ENCODE results near the gene CCDC106. TPM values are rescaled to one million over a fixed set of nuclear protein-coding genes. Genes with fewer than 3 reads are reported as not detected.

CCDC106 gene
- total RNA-seq, 3 donors from 2014 or later, result 3.9 to 7.8 (median 4.8) TPM

GRCh38 chr19:55681131-55682092, 33.4 kb downstream of the CCDC106 start:
- H3K9me3 Mint-ChIP-seq, result no peaks in the 10 kb centered on the region
- no peak for DNase-seq
- ATAC-seq, result no peak
- no peak overlapping the region for H3K4me3 Mint-ChIP-seq
- peaks cover 26% of the 10 kb centered on the region for H3K36me3 Mint-ChIP-seq (ENCODE audit: insufficient read depth)
- H3K4me1 Mint-ChIP-seq (ENCODE audit: low read depth), result peaks cover 43% of the 10 kb centered on the region
- no peaks in the 10 kb centered on the region for H3K27me3 Mint-ChIP-seq (ENCODE audit: low read depth)

- H3K27me3 Mint-ChIP-seq (ENCODE audit: low read depth), result no peaks in the 10 kb centered on the region
- no peak for DNase-seq
- no peak for ATAC-seq
- H3K36me3 Mint-ChIP-seq (ENCODE audit: insufficient read depth), result peaks cover 26% of the 10 kb centered on the region
- H3K4me3 Mint-ChIP-seq, result no peak overlapping the region
- peaks cover 21% of the 10 kb centered on the region for H3K4me1 Mint-ChIP-seq (ENCODE audit: low read depth)
- H3K9me3 Mint-ChIP-seq, result no peaks in the 10 kb centered on the region
Measured at GRCh38 chr19:55683449-55684261, 35.6 kb downstream of the CCDC106 start.

GRCh38 chr19:55684946-55685681, 37.1 kb downstream of the CCDC106 start:
- no peak overlapping the region for H3K4me3 Mint-ChIP-seq
- peaks cover 22% of the 10 kb centered on the region for H3K36me3 Mint-ChIP-seq (ENCODE audit: insufficient read depth)
- no peaks in the 10 kb centered on the region for H3K9me3 Mint-ChIP-seq
- H3K4me1 Mint-ChIP-seq (ENCODE audit: low read depth), result peaks cover 8% of the 10 kb centered on the region
- no peaks in the 10 kb centered on the region for H3K27me3 Mint-ChIP-seq (ENCODE audit: low read depth)
- ATAC-seq (no peak), DNase-seq (no peak)

GRCh38 chr19:55685776-55686175, 37.8 kb downstream of the CCDC106 start:
- no peaks in the 10 kb centered on the region for H3K27me3 Mint-ChIP-seq (ENCODE audit: low read depth)
- no peak for ATAC-seq
- no peak overlapping the region for H3K4me3 Mint-ChIP-seq
- peaks cover 18% of the 10 kb centered on the region for H3K36me3 Mint-ChIP-seq (ENCODE audit: insufficient read depth)
- DNase-seq, result no peak
- peaks cover 2% of the 10 kb centered on the region for H3K4me1 Mint-ChIP-seq (ENCODE audit: low read depth)
- H3K9me3 Mint-ChIP-seq, result no peaks in the 10 kb centered on the region

- DNase-seq (no peak), ATAC-seq (no peak)
- Mint-ChIP-seq H3K27me3 (ENCODE audit: low read depth) (no peaks in the 10 kb centered on the region), H3K9me3 (no peaks in the 10 kb centered on the region), H3K36me3 (ENCODE audit: insufficient read depth) (peaks cover 18% of the 10 kb centered on the region), H3K4me3 (no peak overlapping the region), H3K4me1 (ENCODE audit: low read depth) (peaks cover 2% of the 10 kb centered on the region)
Measured at GRCh38 chr19:55686311-55687050, 38.5 kb downstream of the CCDC106 start.

GRCh38 chr19:55687281-55688201, 39.5 kb downstream of the CCDC106 start:
- DNase-seq, result no peak
- ATAC-seq, result no peak
- H3K27me3 Mint-ChIP-seq (ENCODE audit: low read depth), result no peaks in the 10 kb centered on the region
- H3K4me3 Mint-ChIP-seq, result no peak overlapping the region
- peaks cover 18% of the 10 kb centered on the region for H3K36me3 Mint-ChIP-seq (ENCODE audit: insufficient read depth)
- no peaks in the 10 kb centered on the region for H3K9me3 Mint-ChIP-seq
- H3K4me1 Mint-ChIP-seq (ENCODE audit: low read depth), result peaks cover 2% of the 10 kb centered on the region

- Mint-ChIP-seq H3K36me3 (ENCODE audit: insufficient read depth) (peaks cover 23% of the 10 kb centered on the region), H3K4me1 (ENCODE audit: low read depth) (peaks cover under 1% of the 10 kb centered on the region), H3K4me3 (no peak overlapping the region), H3K9me3 (no peaks in the 10 kb centered on the region), H3K27me3 (ENCODE audit: low read depth) (no peaks in the 10 kb centered on the region)
- no peak for ATAC-seq
- no peak for DNase-seq
Measured at GRCh38 chr19:55688422-55689218, 40.6 kb downstream of the CCDC106 start.

- H3K4me1 Mint-ChIP-seq (ENCODE audit: low read depth), result no peaks in the 10 kb centered on the region
- no peaks in the 10 kb centered on the region for H3K27me3 Mint-ChIP-seq (ENCODE audit: low read depth)
- H3K36me3 Mint-ChIP-seq (ENCODE audit: insufficient read depth), result peaks cover 21% of the 10 kb centered on the region
Measured at GRCh38 chr19:55689411-55690108, 41.5 kb downstream of the CCDC106 start.

GRCh38 chr19:55690109-55690768, 42.2 kb downstream of the CCDC106 start:
- Mint-ChIP-seq H3K4me3 (no peak overlapping the region), H3K36me3 (ENCODE audit: insufficient read depth) (peaks cover 16% of the 10 kb centered on the region), H3K27me3 (ENCODE audit: low read depth) (no peaks in the 10 kb centered on the region), H3K9me3 (no peaks in the 10 kb centered on the region), H3K4me1 (ENCODE audit: low read depth) (no peaks in the 10 kb centered on the region)
- DNase-seq, result no peak
- ATAC-seq, result no peak

More at GRCh38 chr19:55689411-55690108, 41.5 kb downstream of the CCDC106 start:
- Mint-ChIP-seq H3K4me3 (no peak overlapping the region), H3K9me3 (no peaks in the 10 kb centered on the region)
- no peak for DNase-seq
- ATAC-seq, result no peak

GRCh38 chr19:55690769-55691545, 42.9 kb downstream of the CCDC106 start:
- H3K4me3 Mint-ChIP-seq, result no peak overlapping the region
- ATAC-seq, result no peak
- no peak for DNase-seq

More at GRCh38 chr19:55690769-55691545, 42.9 kb downstream of the CCDC106 start:
- Mint-ChIP-seq H3K36me3 (ENCODE audit: insufficient read depth) (peaks cover 15% of the 10 kb centered on the region), H3K27me3 (ENCODE audit: low read depth) (no peaks in the 10 kb centered on the region), H3K9me3 (no peaks in the 10 kb centered on the region), H3K4me1 (ENCODE audit: low read depth) (no peaks in the 10 kb centered on the region)
